Activated CD4-positive, alpha-beta T cell treated with anti-CD3 and anti-CD28 coated beads, Interleukin-2, amount 50 U/mL, for 24 hours (primary cell): ENCODE data around the gene RABGEF1.
"Not testable (repeated sequence)": the region's sequence is repeated elsewhere in the genome, so short reads cannot be mapped to it uniquely, and the experiment has no call there.

Experiments used
- DNase-seq, 2 donors: peaks; one replicate each; pipeline ENCODE4 v3.0.0-alpha.2; 2020; ENCODE audit warnings: low read depth in 1 of 2, low spot score in 1 of 2

Gene RABGEF1

GRCh38 chr7:66847523-66847855, 107.0 kb downstream of the RABGEF1 start:
- not testable (repeated sequence) for DNase-seq

GRCh38 chr7:66847879-66848790, 107.6 kb downstream of the RABGEF1 start:
- no peak for DNase-seq

GRCh38 chr7:66859339-66859738, 118.8 kb downstream of the RABGEF1 start:
- no peak for DNase-seq

- DNase-seq = peak in 1 of 2 donors; percentile 32
Observed at GRCh38 chr7:66859794-66860645, 119.5 kb downstream of the RABGEF1 start.

GRCh38 chr7:66860767-66861166, 120.2 kb downstream of the RABGEF1 start:
- DNase-seq = no peak
